ENCODE results near the gene CD44.

The CD44 gene

DNA sequence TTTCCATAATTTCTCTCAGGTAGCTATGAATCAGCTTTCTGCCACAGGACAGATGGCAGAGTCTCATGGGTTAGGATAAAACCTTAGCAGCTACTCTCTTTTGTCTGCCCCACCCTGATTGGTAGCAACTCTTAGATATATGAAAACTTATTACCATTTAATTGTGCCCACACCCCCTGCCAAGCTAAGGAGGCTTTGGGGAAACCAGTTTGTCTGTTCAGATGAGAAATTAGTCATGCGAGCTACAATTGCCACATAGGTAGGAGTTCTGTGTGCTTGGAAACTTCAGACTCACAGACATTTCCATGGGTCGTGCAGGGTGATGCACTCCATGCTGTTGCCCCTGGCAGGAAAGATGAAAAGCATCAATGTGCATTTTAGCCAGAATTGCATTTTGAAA lies 39.9 kb downstream of the CD44 start:
- Histone ChIP-seq H3K9ac (ENCODE audit: low read length) (no peak overlapping the region), H3K4me2 (ENCODE audit: low read length) (no peak overlapping the region), H3F3A (ENCODE audit: insufficient read depth, low read length) (no peaks in the 10 kb centered on the region), H2AFZ (ENCODE audit: low read length) (no peak overlapping the region), H3K4me3 (ENCODE audit: low read depth, low read length, poor library complexity, severe bottlenecking) (no peak overlapping the region), H4K20me1 (ENCODE audit: insufficient read depth, low read length) (no peaks in the 10 kb centered on the region), H3K9me3 (ENCODE audit: low read length) (no peaks in the 10 kb centered on the region), H3K27me3 (ENCODE audit: insufficient read depth, low read length) (no peaks in the 10 kb centered on the region), H3K9me2 (ENCODE audit: low read depth, low read length) (no peaks in the 10 kb centered on the region), H3K36me3 (ENCODE audit: insufficient read depth, low read length) (no peaks in the 10 kb centered on the region), H3K79me2 (ENCODE audit: insufficient read depth, low read length) (no peaks in the 10 kb centered on the region), H3K27ac (ENCODE audit: low read depth, low read length, poor library complexity, severe bottlenecking) (no peak overlapping the region), H3K4me1 (ENCODE audit: insufficient read depth, low read length, severe bottlenecking) (no peaks in the 10 kb centered on the region)
- TF ChIP-seq, protein P1, sequence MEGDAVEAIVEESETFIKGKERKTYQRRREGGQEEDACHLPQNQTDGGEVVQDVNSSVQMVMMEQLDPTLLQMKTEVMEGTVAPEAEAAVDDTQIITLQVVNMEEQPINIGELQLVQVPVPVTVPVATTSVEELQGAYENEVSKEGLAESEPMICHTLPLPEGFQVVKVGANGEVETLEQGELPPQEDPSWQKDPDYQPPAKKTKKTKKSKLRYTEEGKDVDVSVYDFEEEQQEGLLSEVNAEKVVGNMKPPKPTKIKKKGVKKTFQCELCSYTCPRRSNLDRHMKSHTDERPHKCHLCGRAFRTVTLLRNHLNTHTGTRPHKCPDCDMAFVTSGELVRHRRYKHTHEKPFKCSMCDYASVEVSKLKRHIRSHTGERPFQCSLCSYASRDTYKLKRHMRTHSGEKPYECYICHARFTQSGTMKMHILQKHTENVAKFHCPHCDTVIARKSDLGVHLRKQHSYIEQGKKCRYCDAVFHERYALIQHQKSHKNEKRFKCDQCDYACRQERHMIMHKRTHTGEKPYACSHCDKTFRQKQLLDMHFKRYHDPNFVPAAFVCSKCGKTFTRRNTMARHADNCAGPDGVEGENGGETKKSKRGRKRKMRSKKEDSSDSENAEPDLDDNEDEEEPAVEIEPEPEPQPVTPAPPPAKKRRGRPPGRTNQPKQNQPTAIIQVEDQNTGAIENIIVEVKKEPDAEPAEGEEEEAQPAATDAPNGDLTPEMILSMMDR (IDR thresholded peaks at IDR 0.05; ENCODE audit: low read length): no peak
- no peak for TF ChIP-seq EZH2 (IDR thresholded peaks at IDR 0.05; ENCODE audit: borderline replicate concordance, low read length)

DNA sequence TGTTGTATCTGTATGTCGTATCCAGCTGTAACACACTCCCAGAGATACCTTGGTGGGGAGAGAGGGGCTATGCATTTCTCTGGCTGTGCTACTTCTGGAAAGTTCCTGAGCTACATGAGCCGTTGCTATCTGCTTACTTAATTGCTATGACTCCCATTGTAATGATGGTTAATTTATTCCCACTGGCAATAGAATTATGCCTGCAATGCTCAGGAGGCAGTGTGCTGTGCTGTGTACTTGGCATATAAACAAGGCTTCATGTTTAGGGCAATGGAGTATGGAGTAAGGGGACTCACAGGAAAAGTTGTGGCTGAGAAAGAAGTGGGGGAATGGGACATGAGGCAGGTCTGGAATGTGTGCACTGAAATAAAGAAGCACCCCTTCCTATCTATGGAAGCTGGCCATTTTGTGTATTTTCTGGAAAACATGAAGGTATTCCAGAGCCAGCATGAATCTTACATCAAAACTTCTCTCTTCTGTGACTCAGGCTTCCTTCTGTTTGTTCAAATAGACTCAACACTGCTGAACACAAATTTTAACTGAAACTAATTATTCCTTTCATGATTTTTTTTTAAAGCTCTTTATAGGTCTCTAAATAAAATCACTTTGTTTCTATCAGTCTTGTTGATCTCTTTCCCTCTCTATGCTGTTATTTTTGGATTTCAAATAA lies 40.6 kb downstream of the CD44 start:
- Histone ChIP-seq H3K4me3 (ENCODE audit: low read depth, low read length, poor library complexity, severe bottlenecking) (no peak overlapping the region), H3K9ac (ENCODE audit: low read length) (no peak overlapping the region), H3K4me1 (ENCODE audit: insufficient read depth, low read length, severe bottlenecking) (no peaks in the 10 kb centered on the region), H3K9me3 (ENCODE audit: low read length) (no peaks in the 10 kb centered on the region), H3K4me2 (ENCODE audit: low read length) (no peak overlapping the region), H3K79me2 (ENCODE audit: insufficient read depth, low read length) (no peaks in the 10 kb centered on the region), H3F3A (ENCODE audit: insufficient read depth, low read length) (no peaks in the 10 kb centered on the region), H3K27ac (ENCODE audit: low read depth, low read length, poor library complexity, severe bottlenecking) (no peak overlapping the region), H2AFZ (ENCODE audit: low read length) (no peak overlapping the region), H3K27me3 (ENCODE audit: insufficient read depth, low read length) (no peaks in the 10 kb centered on the region), H3K36me3 (ENCODE audit: insufficient read depth, low read length) (no peaks in the 10 kb centered on the region), H3K9me2 (ENCODE audit: low read depth, low read length) (no peaks in the 10 kb centered on the region), H4K20me1 (ENCODE audit: insufficient read depth, low read length) (no peaks in the 10 kb centered on the region)
- TF ChIP-seq EZH2 (IDR thresholded peaks at IDR 0.05; ENCODE audit: borderline replicate concordance, low read length): no peak
- TF ChIP-seq, protein P1 (IDR thresholded peaks at IDR 0.05; ENCODE audit: low read length): no peak

DNA sequence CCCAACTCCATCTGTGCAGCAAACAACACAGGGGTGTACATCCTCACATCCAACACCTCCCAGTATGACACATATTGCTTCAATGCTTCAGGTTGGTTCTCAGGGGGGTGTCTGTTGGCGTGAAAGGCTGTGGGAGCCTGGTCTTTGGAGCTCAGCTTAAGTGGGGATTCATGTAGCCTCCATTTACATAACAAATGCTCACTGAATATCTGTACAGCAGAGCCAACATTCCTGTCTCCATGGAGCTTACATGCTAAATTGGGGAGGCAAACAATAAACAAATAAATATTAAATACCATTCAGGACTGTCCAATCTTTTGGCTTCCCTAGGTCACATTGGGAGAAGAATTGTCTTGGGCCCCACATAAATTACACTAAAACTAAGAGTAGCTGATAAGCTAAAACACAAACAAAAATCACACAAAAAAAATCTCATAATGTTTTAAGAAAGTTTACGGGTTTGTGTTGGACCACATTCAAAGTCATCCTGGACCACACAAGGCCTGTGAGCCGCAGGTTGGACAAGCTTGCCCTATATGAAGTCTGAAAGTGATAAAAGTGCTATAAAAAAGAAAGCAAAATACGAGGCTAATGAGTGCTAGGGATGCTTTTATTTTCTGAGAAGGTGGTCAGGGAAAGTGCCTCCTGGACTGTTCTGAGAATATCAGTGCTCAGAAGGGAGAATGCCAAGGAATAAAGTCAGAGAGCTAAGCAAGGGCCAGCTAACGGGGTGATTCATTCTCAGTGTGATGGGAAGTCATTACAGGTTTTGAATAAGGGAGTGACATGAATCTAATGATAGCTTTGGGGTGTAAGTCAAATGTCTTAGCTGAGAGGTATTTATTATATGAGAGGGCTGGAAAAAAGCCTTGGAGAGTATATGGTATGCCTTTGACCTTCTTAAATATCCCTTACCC lies 41.6 kb downstream of the CD44 start:
- H3K9me2 ChIP-seq (ENCODE audit: low read depth, low read length): no peaks in the 10 kb centered on the region
- no peak overlapping the region for H3K27ac ChIP-seq (ENCODE audit: low read depth, low read length, poor library complexity, severe bottlenecking)
- H3K4me2 ChIP-seq (ENCODE audit: low read length): no peak overlapping the region
- H3K4me1 ChIP-seq (ENCODE audit: insufficient read depth, low read length, severe bottlenecking): no peaks in the 10 kb centered on the region
- H3F3A ChIP-seq (ENCODE audit: insufficient read depth, low read length): no peaks in the 10 kb centered on the region
- H3K79me2 ChIP-seq (ENCODE audit: insufficient read depth, low read length): no peaks in the 10 kb centered on the region
- H3K9ac ChIP-seq (ENCODE audit: low read length): no peak overlapping the region
- H2AFZ ChIP-seq (ENCODE audit: low read length): no peak overlapping the region
- no peaks in the 10 kb centered on the region for H3K9me3 ChIP-seq (ENCODE audit: low read length)
- H3K4me3 ChIP-seq (ENCODE audit: low read depth, low read length, poor library complexity, severe bottlenecking): no peak overlapping the region
- H3K36me3 ChIP-seq (ENCODE audit: insufficient read depth, low read length): no peaks in the 10 kb centered on the region
- H3K27me3 ChIP-seq (ENCODE audit: insufficient read depth, low read length): no peaks in the 10 kb centered on the region
- TF ChIP-seq, protein P1 (IDR thresholded peaks at IDR 0.05; ENCODE audit: low read length): no peak
- no peak for TF ChIP-seq EZH2 (IDR thresholded peaks at IDR 0.05; ENCODE audit: borderline replicate concordance, low read length)
- H4K20me1 ChIP-seq (ENCODE audit: insufficient read depth, low read length): no peaks in the 10 kb centered on the region
